Fibroblast of skin of right quadriceps (primary cell): ENCODE results near the gene PRKAG2.
"Not testable (repeated sequence)": the region's sequence is repeated elsewhere in the genome, so short reads cannot be mapped to it uniquely, and the experiment has no call there.

Experiments
- DNase-seq: peaks from one replicate; pipeline ENCODE4 v3.0.0-alpha.2; 2013

PRKAG2 gene

DNA sequence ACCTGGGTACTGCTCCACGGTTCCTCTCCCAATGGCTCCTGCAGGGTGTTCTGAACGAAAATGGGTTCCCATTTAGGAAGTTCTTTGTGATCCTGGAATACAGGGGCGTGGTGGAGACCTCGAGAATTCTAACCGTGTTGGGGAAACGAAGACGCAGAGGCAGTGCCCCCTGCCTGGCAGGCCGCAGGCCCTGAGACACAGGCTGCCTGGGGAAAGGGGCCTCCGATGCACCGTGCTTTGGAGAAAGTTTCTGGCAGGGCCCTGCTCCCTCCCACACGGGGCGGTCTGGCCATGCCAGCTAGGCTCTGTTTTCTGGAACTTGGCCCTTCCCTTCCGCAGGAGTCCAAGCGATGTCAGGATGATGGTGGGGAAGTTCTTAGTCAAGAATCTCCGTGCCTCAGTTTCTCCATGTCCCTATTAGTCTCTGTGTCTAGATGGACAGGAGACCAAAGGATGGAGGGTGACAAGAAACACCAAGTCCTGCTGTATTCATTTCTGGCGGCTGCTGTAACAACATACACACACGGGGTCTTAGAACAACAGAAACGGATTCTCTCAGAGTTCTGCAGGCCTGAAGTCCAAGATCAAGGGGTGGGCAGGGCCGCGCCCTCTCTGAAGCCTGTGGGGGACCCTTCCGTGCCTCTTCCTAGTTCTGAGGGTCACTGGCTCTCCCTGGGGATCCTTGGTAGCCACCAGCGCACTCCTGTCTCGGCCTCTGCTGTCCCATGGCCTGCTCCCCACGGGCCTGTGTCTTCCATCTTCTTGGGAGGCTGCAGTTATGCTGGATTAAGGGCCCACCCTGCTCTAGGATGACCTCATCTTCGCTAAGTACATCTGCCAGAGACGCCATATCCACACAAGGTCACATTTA is 27.7 kb downstream of the PRKAG2 start:
- no peak for DNase-seq

GRCh38 chr7:151847681-151848081 is 29.2 kb downstream of the PRKAG2 start:
- DNase-seq = no peak

DNA sequence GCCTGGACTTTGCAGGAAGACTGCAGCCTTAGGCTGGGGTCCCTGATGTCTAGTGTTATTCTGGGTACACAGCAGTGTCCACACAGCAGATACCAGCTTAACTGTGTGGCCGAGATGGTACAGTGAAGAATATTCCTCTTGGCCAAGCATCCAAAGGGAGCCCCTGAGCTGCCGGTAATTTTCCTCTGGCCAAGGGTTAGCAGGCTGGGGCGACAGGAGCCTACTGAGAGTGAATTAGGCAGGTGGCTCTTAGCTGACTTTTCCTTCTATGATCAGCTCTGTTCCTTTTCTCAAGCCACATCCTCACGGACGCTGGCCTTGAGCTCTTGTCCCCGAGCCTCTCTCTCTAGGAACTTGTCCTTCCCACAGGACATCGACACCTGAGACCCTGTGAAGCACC is 29.8 kb downstream of the PRKAG2 start:
- DNase-seq = no peak

DNA sequence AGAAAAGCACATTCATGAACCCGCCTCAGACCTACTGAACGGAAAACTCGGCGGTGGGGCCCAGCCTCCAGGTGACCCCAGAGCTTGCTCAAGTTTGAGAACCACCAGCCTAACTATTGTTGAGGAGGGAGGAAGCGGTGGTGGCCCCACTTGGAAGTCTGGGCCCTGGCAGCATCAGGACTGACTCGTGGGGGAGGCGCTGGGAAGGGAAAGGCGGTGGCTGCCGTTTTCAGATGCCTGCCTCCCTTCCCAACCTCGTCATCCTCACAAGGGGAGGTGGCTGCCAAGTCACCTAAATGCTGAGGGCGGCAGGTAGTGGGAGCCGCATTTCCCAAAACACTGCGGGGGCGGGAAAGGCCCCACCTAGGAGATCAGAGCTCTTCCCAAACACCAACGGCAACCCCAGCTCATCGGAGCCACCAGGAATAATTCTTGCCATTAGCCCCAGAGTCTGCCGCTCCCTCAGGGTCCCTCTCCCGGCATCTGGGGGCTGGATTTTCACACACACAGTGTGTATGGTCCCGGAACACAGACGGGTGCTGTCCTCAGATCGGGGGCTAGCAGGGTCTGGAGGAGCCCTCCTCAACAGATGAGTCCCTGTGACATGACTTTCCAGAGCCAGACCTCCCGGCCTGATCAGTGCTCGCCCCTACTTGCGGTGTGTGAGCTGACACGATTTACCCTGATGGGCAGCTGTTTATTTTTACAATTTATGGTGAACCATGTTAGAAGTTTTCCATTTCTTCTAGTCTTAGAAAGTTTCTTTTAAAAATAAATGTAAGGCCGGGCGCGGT is 31.3 kb downstream of the PRKAG2 start:
- DNase-seq = no peak

DNA sequence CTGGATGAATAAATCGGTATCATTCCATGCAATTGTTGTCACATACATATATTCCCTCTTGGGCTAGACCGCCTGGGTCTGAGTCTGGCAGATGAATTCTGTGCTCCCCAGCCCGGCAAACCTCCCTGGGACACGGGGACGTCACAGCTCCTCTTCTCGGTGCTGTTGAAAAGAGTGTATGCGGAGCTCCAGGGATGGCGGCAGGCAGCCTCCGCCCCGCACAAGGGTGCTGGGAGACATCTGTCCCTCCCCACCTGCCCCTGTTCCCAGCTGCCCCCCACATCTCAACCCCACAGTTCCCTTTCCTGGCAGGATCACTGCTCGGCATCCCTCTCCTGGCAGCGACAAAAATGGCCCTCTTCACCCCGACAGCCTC is 32.1 kb downstream of the PRKAG2 start:
- no peak for DNase-seq

DNA sequence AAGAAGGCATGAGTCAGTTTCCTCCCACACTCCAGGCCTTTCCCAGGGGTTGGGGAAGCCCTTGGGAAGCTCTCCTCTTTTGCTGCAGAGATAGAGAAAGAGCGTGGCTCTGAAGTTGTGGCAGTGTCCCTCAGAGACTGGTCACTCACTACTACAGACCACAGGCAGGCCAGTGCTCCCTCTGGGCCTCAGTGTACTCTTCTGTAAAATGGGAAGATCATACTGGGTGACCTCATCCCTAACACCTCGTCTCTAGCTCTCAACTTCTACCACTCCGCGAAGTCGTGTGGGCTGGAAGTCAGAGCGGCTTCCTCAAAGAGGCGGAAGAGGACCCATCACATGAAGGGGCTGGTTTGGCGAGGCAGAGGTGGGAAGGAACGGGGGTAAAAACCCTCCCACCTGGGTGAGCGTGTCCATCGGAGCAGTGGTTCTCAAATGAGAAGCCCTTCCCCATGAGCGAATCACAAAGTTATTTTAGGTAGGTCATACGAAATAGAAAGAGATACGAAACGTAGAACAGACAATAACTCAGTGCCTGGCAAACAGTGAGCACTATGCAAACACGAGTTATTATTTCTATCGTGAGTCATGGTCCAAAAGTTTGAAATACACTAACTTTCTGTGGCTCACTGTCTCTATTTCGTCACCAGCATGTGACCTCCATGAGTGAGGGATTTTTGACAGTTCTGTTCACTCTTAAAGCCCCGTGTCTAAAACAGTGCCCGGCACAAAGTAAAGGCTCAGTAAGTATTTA is 32.7 kb downstream of the PRKAG2 start:
- peak; percentile 9 for DNase-seq

DNA sequence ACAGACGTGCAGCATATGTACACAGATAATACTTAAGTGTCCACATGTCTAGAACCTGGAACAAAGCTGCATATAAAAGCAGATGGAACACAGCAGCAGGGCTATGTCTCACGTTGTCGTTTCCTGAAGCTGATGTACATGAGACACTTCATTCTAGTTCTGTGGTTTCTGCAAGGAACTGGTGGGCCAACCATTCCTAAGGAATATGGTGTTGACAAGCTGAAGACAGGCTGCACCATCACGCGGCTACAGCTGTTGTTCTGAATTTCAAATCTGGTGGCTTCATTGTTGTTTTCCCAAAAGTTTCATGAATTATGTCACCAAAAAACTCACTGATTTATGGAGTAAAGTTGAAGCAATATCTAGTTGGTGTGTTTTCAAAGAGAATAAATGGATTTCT is 33.7 kb downstream of the PRKAG2 start:
- no peak for DNase-seq

- not testable (repeated sequence) for DNase-seq
Observed at GRCh38 chr7:151841395-151842051, 35.4 kb downstream of the PRKAG2 start.

GRCh38 chr7:151840088-151840910 is 36.6 kb downstream of the PRKAG2 start:
- DNase-seq = no peak

DNA sequence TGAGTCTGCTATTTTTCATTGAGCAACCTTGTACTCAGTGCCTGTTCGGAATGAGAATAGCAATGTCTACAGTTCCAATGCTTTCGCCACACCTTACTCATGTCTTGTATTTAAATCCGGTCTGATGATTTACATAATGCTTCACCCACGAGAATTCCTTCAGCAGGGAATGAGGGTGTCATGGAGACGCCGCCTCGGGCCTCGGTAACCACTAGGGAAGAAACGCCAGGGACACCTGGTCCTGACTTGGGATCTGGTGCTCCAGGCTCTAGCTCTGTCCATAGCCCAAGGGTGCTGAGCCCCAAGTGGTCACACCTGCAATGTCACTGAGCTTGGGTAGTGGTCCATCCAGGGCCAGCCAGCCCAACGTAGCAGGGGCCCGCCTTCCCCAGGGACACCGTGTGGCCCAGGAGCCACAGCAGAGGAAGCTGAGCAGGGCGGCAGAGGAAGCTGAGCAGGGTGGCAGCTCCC is 37.4 kb downstream of the PRKAG2 start:
- no peak for DNase-seq

DNA sequence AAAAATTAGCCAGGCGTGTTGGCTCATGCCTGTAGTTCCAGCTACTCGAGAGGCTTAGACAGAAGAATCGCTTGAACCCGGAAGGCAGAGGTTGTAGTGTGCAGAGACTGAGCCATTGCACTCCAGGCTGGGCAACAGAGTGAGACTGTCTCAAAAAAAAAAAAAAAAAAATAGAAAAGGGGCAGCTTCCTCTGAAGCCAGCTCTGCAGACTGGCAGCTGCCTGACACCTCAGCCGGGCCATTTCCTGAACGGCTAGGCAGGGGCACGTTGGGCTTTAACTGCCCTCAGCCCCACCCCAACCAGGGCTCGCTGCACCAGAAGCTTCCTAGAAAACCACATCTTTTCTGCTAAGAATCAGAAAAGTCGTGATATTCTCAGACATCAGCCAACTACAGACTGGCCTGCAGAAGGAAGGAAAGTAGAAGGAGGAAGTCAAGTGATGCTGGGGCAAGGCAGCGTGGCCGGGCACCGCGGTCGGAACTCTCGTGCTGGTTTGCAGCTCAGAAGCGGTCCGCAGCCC is 38.0 kb downstream of the PRKAG2 start:
- no peak for DNase-seq

- no peak for DNase-seq
Observed at GRCh38 chr7:151838072-151838471, 38.8 kb downstream of the PRKAG2 start.

DNA sequence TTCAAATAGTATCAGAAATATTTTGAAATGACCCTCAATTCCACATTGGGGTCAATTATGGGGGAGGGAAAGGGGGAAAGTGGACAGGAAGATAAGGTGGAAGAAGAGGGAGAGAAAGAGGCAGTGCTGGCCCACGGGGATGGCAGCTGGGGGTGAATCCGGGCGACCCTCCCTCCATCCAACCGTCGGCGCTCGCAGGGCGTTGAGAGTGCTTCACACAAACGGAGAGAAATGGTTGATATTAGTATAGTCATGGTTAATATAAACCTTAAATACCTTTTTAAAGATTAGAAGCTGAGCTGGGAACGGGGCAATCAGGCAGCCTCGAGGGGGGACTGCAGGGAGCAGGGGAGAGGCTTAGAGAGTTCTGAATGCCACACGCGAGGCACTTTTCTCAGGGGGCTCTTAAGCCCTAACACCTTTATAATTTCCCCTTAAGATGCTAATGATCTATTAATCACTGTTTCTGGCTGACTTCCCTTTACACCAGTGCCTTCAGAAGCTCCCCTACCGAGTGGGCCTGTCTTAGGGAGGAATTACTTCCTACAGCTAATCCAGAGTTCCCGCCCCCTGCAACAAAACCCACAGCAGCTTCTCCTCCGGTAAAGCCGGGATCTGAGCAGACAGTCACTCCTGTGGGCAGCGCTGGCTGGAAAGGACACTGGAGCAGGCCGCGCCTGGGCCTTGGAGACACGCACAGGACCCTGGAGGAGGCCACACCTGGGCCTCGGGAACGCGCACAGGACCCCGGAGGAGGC is 39.5 kb downstream of the PRKAG2 start:
- DNase-seq = no peak

GRCh38 chr7:151836927-151837205 is 40.0 kb downstream of the PRKAG2 start:
- DNase-seq = no peak

- DNase-seq = no peak
Observed at GRCh38 chr7:151836191-151836926, 40.6 kb downstream of the PRKAG2 start.

DNA sequence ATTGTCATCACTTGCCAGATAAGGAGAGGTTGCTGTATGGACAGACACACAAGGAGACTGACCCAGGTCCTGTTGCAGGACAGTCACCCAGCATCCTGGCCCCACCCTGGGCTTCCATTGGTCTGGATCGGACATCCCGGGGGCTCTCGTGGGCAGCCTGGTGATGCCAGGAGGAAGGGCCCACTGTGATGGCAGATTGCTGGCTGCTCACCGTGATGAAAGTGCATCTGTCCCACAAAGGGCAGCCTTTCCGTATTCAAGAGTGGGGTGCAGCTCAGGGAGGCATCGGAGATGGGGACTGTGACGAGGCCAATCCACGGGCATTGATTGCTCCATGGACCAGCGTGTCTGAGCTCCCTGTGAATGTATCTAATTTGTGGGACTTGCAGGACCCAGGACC is 41.3 kb downstream of the PRKAG2 start:
- DNase-seq = no peak

DNA sequence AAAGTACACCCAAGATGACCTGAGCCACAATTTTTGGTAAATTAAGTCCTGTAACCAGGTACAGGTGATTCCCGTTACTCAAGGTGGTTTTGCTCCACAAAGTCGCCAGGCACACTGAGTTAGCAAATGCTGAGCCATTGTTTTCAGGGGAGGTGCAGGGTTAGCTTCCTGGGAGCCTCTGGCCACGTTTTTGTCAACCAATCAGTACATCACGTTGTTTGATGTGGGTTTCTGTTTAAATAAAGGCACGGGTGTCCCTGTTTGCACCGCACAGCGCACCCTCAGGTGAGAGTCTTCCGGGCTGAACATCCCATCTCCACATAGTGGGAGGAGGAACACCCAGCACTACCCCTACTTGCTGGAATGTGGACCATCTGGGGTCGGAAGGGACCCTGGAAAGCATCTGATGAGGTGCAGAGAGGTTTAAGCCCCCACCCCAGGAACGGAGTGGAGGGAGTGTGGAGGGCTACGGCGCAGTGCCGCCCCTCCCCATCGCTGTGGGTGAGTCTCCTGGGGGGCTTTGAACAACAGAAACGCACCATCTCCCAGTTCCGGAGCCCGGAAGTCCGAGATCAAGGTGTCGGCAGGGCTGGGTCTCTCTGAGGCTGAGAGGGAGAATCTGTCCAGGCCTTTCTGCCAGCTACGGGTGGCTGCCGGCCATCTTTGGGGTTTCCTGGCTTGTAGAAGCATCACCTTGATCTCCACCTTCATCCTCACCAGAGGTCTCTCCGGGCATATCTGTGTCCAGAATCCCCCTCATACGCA is 42.5 kb downstream of the PRKAG2 start:
- no peak for DNase-seq

GRCh38 chr7:151833691-151834090 is 43.2 kb downstream of the PRKAG2 start:
- no peak for DNase-seq

- no peak for DNase-seq
Observed at GRCh38 chr7:151833213-151833651, 43.7 kb downstream of the PRKAG2 start.
